Mesendoderm (in vitro differentiated cells): ENCODE results near the gene OR2C1.

Experiments
- DNase-seq: peaks from one replicate; pipeline ENCODE4 v3.0.0; 2013
- H2AK5ac ChIP-seq: 2 replicates; pipeline ENCODE4 v1.6.1; 2013; ENCODE audit warnings: low read length, inconsistent platforms
- H2BK120ac ChIP-seq: 2 replicates; pipeline ENCODE4 v1.6.1; 2013; ENCODE audit warnings: low read depth, mild to moderate bottlenecking, low read length, moderate library complexity, mixed read lengths
- H2BK15ac ChIP-seq: replicated peaks from 2 replicates; pipeline ENCODE4 v1.6.1; 2013; ENCODE audit warnings: low read depth, mild to moderate bottlenecking, moderate library complexity
- H2BK5ac ChIP-seq: 2 replicates; pipeline ENCODE4 v1.6.1; 2013; ENCODE audit warnings: low read length, inconsistent platforms
- H3K18ac ChIP-seq: 2 replicates; pipeline ENCODE4 v1.6.1; 2013; ENCODE audit warnings: mild to moderate bottlenecking, low read length, mixed read lengths
- H3K23ac ChIP-seq: one replicate; pipeline ENCODE4 v1.6.1; 2013; ENCODE audit warnings: low read length
- H3K27ac ChIP-seq: 2 replicates; pipeline ENCODE4 v1.5.1; 2013; ENCODE audit warnings: low read depth, mild to moderate bottlenecking, inconsistent platforms, low read length, moderate library complexity
- H3K27me3 ChIP-seq: 2 replicates; pipeline ENCODE4 v1.6.1; 2013; ENCODE audit warnings: low read length, control low read depth, mild to moderate bottlenecking, inconsistent platforms; ENCODE audit not compliant: insufficient read depth, poor library complexity
- H3K36me3 ChIP-seq: 2 replicates; pipeline ENCODE4 v1.6.1; 2013; ENCODE audit warnings: low read length, inconsistent platforms; ENCODE audit not compliant: control insufficient read depth, insufficient read depth
- H3K4ac ChIP-seq: one replicate; pipeline ENCODE4 v1.6.1; 2013; ENCODE audit warnings: low read depth, mild to moderate bottlenecking, low read length, moderate library complexity
- H3K4me1 ChIP-seq: 2 replicates; pipeline ENCODE4 v1.6.1; 2013; ENCODE audit warnings: low read depth, low read length, inconsistent platforms; ENCODE audit not compliant: control insufficient read depth
- H3K4me2 ChIP-seq: 2 replicates; pipeline ENCODE4 v1.6.1; 2013; ENCODE audit warnings: low read length
- H3K4me3 ChIP-seq: 2 replicates; pipeline ENCODE4 v1.5.1; 2013; ENCODE audit warnings: mild to moderate bottlenecking, low read length
- H3K56ac ChIP-seq: one replicate; pipeline ENCODE4 v1.6.1; 2013; ENCODE audit warnings: low read length
- H3K79me1 ChIP-seq: 2 replicates; pipeline ENCODE4 v1.6.1; 2013; ENCODE audit warnings: low read length, inconsistent platforms
- H3K79me2 ChIP-seq: 2 replicates; pipeline ENCODE4 v1.6.1; 2013; ENCODE audit warnings: mild to moderate bottlenecking, low read length; ENCODE audit not compliant: control insufficient read depth, insufficient read depth
- H3K9ac ChIP-seq: 2 replicates; pipeline ENCODE4 v1.6.1; 2013; ENCODE audit warnings: low read length, inconsistent platforms
- H4K5ac ChIP-seq: one replicate; pipeline ENCODE4 v1.6.1; 2013; ENCODE audit warnings: low read length
- H4K8ac ChIP-seq: one replicate; pipeline ENCODE4 v1.6.1; 2013; ENCODE audit warnings: low read depth, mild to moderate bottlenecking, control low read depth, low read length, moderate library complexity
- WGBS: extraction: QIAGEN DNeasy Blood & Tissue Kit; methylation state at CpG from one replicate; pipeline ENCODE4 v1.1.7; 2013; ENCODE audit warnings: low lambda C conversion rate, missing lambda C conversion rate; ENCODE audit not compliant: insufficient coverage; ENCODE audit errors: extremely low coverage; 5-methylcytosine and 5-hydroxymethylcytosine counted together

OR2C1 gene

DNA sequence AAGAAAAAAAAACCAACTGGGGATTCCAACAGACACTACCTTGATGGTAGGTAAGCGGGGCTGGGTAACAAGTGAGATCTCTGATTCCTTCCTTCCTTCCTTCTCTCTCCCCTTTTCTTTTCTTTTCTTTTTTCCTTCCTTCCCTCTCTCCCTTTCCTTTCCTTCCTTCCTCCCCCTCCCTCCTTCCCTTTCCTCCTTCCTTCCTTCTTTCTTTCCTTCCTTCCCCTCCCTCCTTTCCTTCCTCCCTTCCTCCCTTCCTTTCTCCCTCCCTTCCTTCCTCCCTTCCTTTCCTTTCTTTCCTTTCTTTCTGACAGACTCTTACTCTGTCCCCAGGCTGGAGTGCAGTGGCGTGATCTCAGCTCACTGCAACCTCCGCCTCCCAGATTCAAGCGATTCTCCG, 20.0 kb downstream of the OR2C1 start:
- H3K9ac ChIP-seq: no peak overlapping the region
- H4K5ac ChIP-seq: no peak overlapping the region
- no peak overlapping the region for H3K23ac ChIP-seq
- H3K27me3 ChIP-seq: no peaks in the 10 kb centered on the region
- H3K79me1 ChIP-seq: no peaks in the 10 kb centered on the region
- H3K56ac ChIP-seq: no peak overlapping the region
- no peak overlapping the region for H2BK120ac ChIP-seq
- no peaks in the 10 kb centered on the region for H3K36me3 ChIP-seq
- H2AK5ac ChIP-seq: no peak overlapping the region
- H3K4ac ChIP-seq: no peak overlapping the region
- no peak overlapping the region for H3K4me3 ChIP-seq
- H3K18ac ChIP-seq: no peak overlapping the region
- no CpG with 5 or more reads among the region's 5 CpGs for WGBS
- H2BK5ac ChIP-seq: no peak overlapping the region
- H4K8ac ChIP-seq: no peak overlapping the region
- H3K4me2 ChIP-seq: no peak overlapping the region
- H3K4me1 ChIP-seq: no peaks in the 10 kb centered on the region
- no peaks in the 10 kb centered on the region for H3K79me2 ChIP-seq
- no peak for DNase-seq
- no peak overlapping the region for H3K27ac ChIP-seq
- no peak overlapping the region for H2BK15ac ChIP-seq

DNA sequence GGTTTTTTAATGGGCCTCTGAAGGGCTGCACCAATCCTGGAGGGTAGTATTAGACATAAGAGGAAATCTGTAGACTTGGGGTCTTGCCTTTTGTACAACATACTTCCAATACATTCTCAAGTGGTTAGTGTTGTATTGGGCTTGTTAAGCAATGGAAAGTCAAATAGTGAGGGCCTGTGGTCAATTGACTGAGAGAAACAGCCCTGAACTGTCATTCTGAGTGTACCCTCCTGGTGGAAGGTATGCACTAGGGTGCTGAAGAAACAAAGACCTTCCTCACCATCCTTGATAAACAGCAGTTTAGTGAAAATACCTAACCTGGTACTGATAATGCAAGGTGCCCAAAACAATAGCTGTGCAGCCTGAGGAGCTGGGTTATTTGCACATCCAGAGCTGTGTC, 22.2 kb downstream of the OR2C1 start:
- H3K4me3 ChIP-seq: no peak overlapping the region
- no peaks in the 10 kb centered on the region for H3K4me1 ChIP-seq
- H3K79me1 ChIP-seq: no peaks in the 10 kb centered on the region

GRCh38 chr16:3383045-3383448, 27.4 kb downstream of the OR2C1 start:
- Histone ChIP-seq H3K18ac (no peak overlapping the region), H3K79me1 (no peaks in the 10 kb centered on the region), H3K79me2 (no peaks in the 10 kb centered on the region), H3K27ac (no peak overlapping the region), H4K8ac (no peak overlapping the region), H3K4me2 (no peak overlapping the region), H2AK5ac (no peak overlapping the region), H3K4ac (no peak overlapping the region), H3K56ac (no peak overlapping the region), H3K4me1 (no peaks in the 10 kb centered on the region), H3K36me3 (peaks cover 24% of the 10 kb centered on the region), H2BK15ac (no peak overlapping the region), H3K9ac (no peak overlapping the region), H4K5ac (no peak overlapping the region), H3K4me3 (peak overlapping the region; percentile 35), H3K23ac (no peak overlapping the region), H3K27me3 (no peaks in the 10 kb centered on the region), H2BK120ac (no peak overlapping the region), H2BK5ac (no peak overlapping the region)
- DNase-seq: peak; percentile 24
- WGBS: no CpG with 5 or more reads among the region's 10 CpGs

More for the DNA sequence above, 22.2 kb downstream of the OR2C1 start:
- Histone ChIP-seq H3K4me2 (no peak overlapping the region), H3K23ac (no peak overlapping the region), H2BK120ac (no peak overlapping the region), H3K9ac (no peak overlapping the region), H3K27ac (no peak overlapping the region), H4K8ac (no peak overlapping the region), H3K36me3 (peaks cover 5% of the 10 kb centered on the region), H3K4ac (no peak overlapping the region), H3K79me2 (no peaks in the 10 kb centered on the region), H4K5ac (no peak overlapping the region), H3K18ac (no peak overlapping the region), H3K27me3 (no peaks in the 10 kb centered on the region), H2BK15ac (no peak overlapping the region), H2AK5ac (no peak overlapping the region), H2BK5ac (no peak overlapping the region), H3K56ac (no peak overlapping the region)
- DNase-seq: no peak

DNA sequence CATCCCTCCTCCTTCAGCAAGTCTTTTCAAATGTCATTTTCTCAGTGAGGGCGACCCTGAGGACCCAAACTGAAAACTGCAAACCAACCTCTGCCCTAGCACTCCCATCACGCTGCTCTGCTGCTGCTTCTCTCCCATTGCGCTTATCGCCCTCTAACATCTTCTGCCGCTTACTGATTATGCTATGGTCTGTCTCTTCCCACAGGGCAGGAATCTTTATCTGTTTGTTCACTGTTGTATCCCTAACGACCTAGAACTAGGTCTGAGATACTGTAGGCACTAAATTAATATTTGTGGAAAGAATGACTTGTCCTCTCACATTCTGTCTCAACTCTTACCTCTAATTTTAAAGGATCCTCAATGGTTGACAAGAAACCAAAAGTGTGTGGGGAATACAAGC, 32.6 kb downstream of the OR2C1 start:
- Histone ChIP-seq H3K4me2 (no peak overlapping the region), H4K8ac (no peak overlapping the region), H2BK15ac (no peak overlapping the region), H3K56ac (no peak overlapping the region), H3K4ac (no peak overlapping the region), H3K79me1 (peaks cover 1% of the 10 kb centered on the region), H3K4me3 (no peak overlapping the region), H2BK120ac (no peak overlapping the region), H3K18ac (no peak overlapping the region), H3K23ac (no peak overlapping the region), H3K27ac (no peak overlapping the region), H3K79me2 (no peaks in the 10 kb centered on the region), H2AK5ac (no peak overlapping the region), H3K36me3 (peaks cover 21% of the 10 kb centered on the region), H3K4me1 (no peaks in the 10 kb centered on the region), H3K27me3 (no peaks in the 10 kb centered on the region), H2BK5ac (no peak overlapping the region), H4K5ac (no peak overlapping the region), H3K9ac (no peak overlapping the region)
- no peak for DNase-seq
- WGBS: no CpG with 5 or more reads among the region's 6 CpGs

DNA sequence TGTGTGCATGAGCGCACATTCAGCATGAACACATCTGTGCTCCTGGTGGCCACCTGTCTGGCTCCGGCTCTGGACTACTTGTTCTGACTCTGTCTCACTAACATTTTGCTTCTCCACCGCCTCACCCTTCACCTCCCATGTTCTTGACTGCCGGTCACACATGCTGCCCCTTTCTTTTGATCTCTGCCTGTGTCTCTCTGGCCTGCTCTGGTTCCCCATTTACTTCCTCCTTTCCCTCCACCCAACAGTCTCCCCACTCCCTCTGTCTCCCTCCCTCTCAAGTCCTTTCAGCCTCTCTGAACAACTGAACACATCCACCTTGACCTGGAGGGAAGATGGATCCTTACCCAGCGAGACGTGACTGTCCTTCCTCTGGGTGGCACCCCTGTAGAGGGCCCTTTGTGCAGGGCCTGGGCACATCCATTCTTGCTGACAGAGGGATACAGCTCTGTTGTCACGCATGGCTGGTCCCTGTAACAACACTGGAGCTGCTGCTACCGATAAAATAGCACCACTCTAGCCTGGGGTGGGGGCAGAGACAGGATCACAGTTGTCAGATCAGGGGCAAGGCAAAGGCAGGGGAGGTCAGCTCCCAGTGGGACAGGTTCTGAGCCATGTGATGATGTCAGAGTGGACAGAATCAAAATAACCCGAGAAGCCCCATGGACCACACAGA, 34.1 kb downstream of the OR2C1 start:
- no peak for DNase-seq
- no peak overlapping the region for H2BK5ac ChIP-seq
- peaks cover 12% of the 10 kb centered on the region for H3K36me3 ChIP-seq
- H3K4me3 ChIP-seq: no peak overlapping the region
- H3K4me2 ChIP-seq: no peak overlapping the region
- H3K56ac ChIP-seq: no peak overlapping the region
- no peak overlapping the region for H3K27ac ChIP-seq
- H3K79me1 ChIP-seq: peaks cover 3% of the 10 kb centered on the region
- no peak overlapping the region for H4K5ac ChIP-seq
- no peak overlapping the region for H3K23ac ChIP-seq
- no peak overlapping the region for H2AK5ac ChIP-seq
- H3K4me1 ChIP-seq: no peaks in the 10 kb centered on the region
- H3K9ac ChIP-seq: no peak overlapping the region
- no peak overlapping the region for H3K18ac ChIP-seq
- H2BK120ac ChIP-seq: no peak overlapping the region
- no peaks in the 10 kb centered on the region for H3K27me3 ChIP-seq
- no peak overlapping the region for H4K8ac ChIP-seq
- H3K79me2 ChIP-seq: no peaks in the 10 kb centered on the region
- no peak overlapping the region for H2BK15ac ChIP-seq
- no CpG with 5 or more reads among the region's 9 CpGs for WGBS
- H3K4ac ChIP-seq: no peak overlapping the region

- Histone ChIP-seq H3K79me1 (peaks cover 24% of the 10 kb centered on the region), H3K56ac (peak overlapping the region; percentile 97), H2BK15ac (no peak overlapping the region), H3K4me3 (peak overlapping the region; percentile 99), H3K79me2 (peaks cover 6% of the 10 kb centered on the region), H3K4me2 (peak overlapping the region; percentile 71), H3K27me3 (no peaks in the 10 kb centered on the region), H3K4ac (no peak overlapping the region), H3K36me3 (peaks cover 4% of the 10 kb centered on the region), H3K18ac (peak overlapping the region; percentile 44), H4K8ac (peak overlapping the region; percentile 79), H3K23ac (peak overlapping the region; percentile 94), H3K9ac (peak overlapping the region; percentile 98), H3K4me1 (no peaks in the 10 kb centered on the region), H2BK5ac (no peak overlapping the region), H2BK120ac (no peak overlapping the region), H3K27ac (peak overlapping the region; percentile 88), H4K5ac (no peak overlapping the region), H2AK5ac (no peak overlapping the region)
- DNase-seq: no peak
- no CpG with 5 or more reads among the region's 18 CpGs for whole genome bisulfite sequencing
These were observed 44.7 kb downstream of the OR2C1 start for GRCh38 chr16:3400446-3400778.
